SIG-M5 treated with dmso at 0.1 percent for 504 hours (cell line): ENCODE data around the gene NAGK.
A peak's percentile ranks its signal among the peaks of the same experiment; 100 is the strongest.
"Not testable (repeated sequence)": the region's sequence is repeated elsewhere in the genome, so short reads cannot be mapped to it uniquely, and the experiment has no call there.

ENCODE experiments used
- DNase-seq: peaks from one replicate; lab custom pipeline; 2025; ENCODE audit not compliant: unreplicated experiment; lab: John Stamatoyannopoulos, UW

The NAGK gene

DNA sequence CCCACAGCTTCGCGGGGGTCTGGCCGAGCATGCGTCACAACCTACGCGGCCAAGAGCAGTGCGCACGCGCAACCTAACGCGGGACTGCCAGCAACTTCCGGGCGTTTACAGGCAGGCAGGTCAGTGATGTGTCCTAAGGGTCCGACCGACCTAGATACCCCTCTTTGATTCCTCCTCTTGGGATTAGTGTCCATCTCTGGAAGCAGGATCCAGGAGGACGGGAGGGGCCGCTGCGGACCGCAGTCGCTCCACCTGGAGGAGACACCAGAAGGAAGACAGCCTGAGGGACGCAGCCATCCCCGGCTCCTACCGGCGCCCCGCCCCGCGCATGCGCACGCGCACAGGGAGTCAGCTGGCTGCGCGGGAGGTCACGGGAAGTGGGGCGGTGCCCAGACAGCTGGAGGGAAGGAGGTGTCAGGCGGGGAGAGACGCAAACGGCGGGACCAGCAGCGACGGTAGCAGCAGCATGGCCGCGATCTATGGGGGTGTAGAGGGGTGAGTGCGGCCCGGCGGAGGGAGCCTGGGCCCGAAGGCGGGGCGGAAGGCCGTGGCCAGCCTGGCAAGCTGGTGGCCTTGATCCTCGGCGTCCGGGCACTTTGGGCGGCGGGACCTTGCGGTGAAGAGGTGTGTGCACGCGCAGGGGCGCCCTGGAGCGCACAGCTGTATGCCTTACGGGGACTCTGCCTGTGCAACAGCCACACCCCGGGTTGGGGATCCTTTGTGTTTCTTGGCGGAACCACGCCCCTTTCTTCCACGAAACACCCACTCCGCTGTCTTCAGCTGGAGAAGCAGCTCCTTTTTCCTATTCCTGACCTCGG lies at the start of gene NAGK:
NAGK (plus strand) TSS at position 431 of the 818 bp plus-strand sequence; CDS start at position 467, 36 bp downstream.
- DNase-seq: peak; percentile 97

DNA sequence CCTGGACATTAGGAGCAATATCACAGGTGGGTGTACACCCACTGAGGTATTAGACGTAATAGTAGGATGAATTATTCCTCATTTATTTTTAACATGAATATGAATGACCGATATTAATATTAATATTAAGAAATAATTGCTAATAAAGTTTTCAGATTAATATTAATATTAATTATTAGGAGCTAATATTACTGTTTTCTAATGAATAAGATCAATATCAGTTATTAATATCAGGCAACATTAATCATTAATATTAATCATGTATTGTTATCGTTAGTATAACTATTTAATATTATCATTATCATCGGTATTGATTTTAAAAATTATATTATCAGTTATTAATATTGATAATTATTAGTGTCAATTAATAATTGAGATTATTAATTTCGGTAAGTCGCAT lies 48.5 kb upstream of the NAGK start:
- DNase-seq: not testable (repeated sequence)

DNA sequence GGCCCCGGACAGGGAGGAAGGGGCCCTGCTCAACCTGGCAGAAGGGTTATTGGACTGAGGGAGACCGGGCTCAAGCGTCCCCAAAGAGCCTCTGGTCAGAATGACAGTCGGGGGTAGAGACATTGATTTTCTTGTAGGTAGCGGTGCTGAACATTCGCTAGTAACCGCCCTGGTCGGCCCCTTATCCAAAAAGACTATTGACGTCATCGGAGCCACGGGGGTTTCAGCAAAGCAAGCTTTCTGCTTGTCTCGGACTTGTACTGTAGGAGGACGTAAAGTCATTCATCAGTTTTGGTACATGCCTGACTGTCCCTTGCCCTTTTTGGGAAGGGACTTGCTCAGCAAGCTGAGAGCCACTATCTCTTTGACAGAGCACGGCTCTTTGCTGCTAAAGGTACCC lies 47.1 kb upstream of the NAGK start:
- not testable (repeated sequence) for DNase-seq

DNA sequence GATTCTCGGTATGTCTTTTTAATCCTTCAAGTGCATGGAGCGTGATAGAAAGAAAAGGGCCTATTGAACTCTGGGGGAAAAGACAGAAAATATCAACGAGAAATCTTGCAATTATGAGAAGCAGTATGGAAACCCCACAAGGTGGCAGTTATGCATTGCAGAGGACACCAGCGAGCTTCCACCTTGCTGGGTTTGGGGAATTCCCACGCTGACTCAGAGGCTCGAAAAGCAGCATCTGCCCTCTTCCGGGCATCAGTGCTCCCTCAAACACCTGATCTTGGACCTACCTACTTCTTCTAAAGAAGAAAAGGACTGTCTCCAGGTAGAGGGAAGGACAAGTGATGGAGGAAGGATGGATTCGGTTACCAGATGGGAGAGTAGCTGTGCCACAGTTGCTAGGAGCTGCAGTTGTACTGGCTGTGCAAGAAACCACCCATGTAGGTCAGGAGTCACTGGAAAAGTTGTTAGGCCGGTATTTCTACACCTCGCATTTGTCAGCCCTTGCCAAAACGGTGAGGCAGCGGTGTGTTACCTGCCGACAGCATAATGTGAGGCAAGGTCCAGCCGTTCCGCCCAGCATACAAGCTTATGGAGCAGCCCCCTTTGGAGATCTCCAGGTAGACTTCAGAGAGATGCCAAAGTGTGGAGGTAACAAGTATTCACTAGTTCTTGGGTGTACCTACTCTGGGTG lies 44.8 kb upstream of the NAGK start:
- not testable (repeated sequence) for DNase-seq

DNA sequence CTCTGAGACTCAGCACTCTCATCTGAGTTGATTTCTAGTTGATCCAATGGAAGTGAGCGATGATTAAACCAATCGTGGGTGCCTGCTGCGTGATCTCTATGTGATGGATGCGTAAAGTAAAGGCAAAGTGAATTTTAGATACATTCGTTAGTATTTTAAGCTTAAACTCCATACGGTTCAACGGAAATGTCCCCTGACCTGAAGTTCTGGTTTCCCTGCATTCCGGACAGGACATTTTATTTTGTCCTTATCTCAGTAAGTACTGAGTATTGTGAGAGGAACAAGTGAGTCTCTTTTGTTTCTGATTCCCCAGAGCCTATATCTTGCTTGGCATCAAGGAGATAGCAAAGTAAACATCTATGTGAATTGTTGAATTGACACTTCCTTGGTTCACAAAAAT lies 32.2 kb upstream of the NAGK start:
- DNase-seq: not testable (repeated sequence)

DNA sequence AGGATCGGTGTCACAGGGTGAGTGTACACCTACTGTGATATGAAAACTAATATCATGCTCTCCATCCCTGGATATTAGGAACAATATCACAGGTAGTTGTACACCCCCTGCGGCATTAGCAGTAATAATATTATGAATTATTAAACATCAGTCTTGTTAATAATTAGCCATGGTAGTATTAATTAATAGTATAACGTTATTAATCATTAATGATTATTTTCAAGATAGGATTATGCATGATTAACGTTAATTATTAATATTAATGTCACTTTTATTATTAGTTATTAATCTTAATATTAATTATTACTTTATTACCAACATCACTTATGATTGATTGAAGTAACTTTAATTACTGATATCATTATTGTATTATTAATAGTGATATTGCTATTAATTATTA lies 26.2 kb upstream of the NAGK start:
- no peak for DNase-seq

DNA sequence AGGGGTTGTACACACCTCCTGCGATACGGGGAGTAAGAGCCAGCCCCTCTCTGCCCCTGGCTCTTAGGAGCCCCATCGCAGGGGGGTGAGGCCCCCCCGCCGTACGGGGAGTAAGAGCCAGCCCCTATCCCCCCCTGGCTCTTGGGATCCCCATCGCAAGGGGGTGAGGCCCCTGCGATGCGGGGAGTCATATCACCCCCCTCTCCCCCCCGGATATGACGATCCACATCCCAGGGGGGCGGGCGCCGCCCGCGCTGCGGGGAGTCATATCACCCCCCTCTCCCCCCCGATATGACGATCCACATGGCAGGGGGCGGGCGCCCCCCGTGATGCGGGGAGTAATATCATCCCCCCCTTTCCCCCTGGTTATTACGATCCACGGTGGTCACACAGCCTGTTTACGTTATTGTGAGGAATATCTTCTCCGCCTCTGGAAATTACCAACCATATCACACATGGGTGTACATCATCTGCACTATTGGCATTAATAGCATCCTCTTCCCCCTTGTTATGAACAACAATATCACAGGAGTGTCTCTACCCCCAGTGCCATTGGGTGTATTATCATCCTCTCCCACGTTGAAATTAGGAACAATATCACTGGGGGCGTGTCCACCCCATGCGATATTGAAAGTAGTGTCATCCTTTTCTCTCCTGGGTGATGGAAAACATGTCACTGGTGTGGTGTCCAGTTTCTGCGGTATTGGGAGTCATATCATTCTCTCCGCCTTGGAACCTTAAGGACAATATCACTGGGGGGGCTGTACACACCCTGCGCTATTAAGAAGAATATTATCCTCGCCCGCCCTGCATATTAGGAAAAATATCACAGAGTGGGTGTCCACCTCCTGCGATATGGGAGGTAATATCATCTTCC lies 24.7 kb upstream of the NAGK start:
- DNase-seq: no peak

DNA sequence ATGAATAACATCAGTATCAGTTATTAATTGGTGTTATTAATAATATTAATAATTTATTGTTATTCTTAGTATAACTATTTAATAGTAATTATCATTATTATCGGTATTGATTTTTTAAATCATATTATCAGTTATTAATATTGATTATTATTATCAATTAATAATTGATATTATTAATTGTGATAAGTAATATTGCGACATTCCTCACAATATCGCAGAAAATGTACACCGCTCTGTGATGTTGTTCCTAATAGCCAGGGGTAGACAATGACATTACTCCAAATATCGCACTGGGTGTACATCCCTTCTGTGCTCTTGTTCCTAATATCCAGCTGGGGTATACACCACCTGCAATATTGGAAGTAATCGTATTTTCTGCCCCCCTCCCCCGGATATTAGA lies 23.3 kb upstream of the NAGK start:
- no peak for DNase-seq

DNA sequence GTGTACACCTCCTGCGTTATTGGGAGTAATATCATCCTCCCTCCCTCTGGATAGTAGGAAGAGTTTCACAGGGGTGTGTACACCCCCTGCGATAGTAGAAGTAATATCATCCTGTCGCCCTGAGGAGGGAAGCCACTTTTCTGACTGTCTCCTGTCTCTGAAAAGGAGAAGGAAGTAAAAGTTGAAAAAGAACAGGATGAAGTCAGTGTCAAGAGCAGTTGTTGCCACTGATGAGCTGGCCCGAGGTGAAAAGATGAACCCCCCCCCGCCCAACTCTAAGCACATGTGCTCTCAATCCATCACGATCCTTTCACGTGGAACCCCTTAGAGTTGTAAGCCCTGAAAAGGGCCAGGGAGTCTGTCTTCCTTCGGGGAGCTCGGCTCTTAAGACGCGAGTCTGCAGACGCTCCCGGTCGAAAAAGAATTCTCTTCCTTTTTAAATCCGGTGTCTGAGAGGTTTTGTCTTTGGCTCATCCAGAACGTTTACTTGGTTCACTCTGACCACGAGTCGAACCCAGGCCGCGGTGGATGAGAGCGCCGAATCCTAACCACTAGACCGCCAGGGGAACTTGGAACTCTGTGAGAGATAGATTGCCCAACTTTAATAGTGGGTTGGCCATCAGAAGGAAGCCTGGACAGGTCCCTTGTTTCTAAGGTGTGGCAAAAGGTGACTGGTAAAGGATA lies 22.4 kb upstream of the NAGK start:
- DNase-seq: peak; percentile 57

DNA sequence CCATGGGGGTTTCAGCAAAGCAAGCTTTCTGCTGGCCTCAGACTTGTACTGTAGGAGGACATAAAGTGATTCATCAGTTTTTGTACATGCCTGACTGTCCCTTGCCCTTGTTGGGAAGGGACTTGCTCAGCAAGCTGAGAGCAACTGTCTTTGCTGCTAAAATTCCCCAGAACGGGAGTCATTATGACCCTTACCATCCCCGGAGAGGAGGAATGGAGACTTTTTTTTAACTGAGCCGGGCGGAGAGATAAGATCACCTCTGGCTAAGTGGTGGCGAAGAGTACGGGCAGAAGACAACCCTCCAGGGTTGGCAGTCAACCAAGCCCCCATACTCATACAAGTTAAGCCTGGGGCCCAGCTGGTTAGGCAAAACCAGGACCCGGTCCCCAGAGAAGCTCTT lies 20.4 kb upstream of the NAGK start:
- no peak for DNase-seq

DNA sequence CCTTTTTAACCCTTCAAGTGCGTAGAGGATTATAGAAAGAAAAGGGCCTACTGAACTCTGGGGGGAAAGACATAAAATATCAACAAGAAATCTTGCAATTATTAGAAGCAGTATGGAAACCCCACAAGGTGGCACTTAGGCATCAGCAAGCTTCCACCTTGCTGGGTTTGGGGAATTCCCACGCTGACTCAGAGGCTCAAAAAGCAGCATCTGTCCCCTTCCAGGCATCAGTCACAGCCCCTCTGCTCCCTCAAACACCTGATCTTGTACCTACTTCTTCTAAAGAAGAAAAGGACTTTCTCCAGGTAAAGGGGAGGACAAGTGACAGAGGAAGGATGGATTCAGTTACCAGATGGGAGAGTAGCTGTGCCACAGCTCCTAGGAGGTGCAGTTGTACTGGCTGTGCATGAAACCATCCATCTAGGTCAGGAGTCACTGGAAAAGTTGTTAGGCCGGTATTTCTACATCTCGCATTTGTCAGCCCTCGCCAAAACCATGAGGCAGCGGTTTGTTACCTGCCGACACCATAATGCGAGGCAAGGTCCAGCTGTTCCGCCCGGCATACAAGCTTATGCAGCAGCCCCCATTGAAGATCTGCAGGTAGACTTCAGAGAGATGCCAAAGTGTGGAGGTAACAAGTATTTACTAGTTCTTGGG lies 18.6 kb upstream of the NAGK start:
- not testable (repeated sequence) for DNase-seq

DNA sequence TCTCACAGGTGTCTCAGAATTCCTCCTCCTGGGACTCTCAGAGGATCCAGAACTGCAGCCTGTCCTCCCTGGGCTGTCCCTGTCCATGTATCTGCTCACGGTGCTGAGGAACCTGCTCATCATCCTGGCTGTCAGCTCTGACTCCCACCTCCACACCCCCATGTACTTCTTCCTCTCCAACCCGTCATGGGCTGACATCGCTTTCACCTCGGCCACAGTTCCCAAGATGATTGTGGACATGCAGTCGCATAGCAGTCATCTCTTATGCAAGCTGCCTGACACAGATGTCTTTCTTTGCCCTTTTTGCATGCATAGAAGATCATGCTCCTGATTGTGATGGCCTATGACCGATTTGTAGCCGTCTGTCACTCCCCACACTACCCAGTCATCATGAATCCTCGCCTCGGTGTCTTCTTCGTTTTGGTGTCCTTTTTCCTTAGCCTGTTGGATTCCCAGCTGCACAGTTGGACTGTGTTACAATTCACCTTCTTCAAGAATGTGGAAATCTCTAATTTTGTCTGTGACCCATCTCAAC lies 13.2 kb upstream of the NAGK start:
- not testable (repeated sequence) for DNase-seq

DNA sequence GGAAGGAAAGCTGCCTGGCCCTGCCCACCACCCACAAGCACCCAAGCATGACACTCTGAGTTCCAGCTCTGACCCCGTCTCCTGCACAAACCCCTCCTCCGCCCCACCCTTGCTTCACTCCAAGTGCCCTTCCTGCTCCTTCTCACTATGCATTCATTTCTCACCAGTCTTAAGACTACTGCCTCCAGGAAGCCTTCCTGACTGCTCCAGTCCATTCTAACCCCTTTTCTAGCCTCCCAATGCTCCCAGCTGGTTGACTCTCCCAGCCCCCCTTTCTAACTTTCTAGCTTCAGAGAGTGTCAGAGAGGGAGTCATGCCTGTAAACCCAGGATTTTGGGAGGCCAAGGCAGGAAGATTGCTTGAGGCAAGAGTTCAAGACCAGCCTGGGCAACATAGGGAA lies 8.2 kb upstream of the NAGK start:
- DNase-seq: no peak

DNA sequence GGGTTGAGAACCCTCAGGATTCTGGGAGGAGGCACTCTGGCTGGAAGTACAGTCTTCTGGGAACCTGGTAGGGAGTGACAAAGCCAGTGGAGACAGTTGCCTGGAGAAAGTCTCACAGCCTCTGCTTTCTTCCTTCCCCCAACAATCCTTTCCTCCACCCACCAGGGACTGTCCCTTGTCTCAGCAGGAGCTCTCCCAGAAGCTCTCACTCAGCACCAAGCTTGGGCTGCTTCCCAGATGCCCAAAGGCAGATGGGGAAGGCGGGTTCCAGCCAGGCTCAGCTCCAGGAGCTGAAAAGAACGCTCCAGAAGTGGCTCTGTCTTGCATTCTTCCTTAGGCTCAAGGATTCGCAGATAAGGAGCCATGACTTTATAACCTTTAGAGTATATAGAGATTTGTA lies 7.6 kb upstream of the NAGK start:
- no peak for DNase-seq

DNA sequence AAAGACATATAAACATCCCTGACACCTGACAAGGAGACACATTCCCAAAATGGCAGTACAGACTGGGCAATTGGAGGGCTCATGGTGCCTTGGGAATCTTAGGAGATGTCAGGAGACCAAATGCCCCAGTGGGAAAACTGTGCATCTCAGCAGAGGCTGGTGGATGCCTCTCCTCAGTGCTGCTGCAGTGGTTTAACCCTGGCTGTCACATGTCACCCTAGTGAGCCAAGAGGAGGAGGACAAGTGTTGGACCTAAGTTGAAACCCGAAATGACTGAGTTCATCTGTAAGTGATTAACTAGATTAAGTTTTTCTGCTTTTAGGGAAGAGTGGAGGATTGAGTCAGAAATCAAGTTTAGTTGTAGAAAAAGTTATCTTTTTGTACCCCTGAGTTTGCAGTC lies 5.2 kb upstream of the NAGK start:
- no peak for DNase-seq

DNA sequence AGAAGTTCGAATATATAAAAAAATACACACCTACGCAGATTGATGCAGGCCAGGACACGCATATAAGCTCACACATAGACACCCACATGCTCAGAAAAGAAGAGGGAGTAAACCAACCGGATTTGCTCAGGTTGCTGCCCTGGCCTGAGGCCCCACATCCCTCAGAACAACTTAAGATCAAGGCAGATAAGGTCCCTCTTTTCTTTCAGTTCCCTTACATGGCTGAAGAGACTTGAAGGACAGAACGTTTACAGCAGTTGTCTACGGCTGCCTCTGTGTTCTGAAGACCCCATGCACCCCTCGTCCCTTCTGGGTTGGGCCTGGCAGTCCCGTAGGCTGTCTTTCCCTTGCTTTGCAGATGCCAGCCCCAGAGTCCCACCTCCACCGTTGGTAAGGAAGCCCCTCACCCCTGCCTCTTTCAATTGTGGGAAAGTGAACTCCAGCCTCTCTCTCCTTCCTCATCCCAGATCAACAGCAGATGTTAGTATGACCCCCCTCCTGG lies 4.3 kb upstream of the NAGK start:
- DNase-seq: peak; percentile 60

DNA sequence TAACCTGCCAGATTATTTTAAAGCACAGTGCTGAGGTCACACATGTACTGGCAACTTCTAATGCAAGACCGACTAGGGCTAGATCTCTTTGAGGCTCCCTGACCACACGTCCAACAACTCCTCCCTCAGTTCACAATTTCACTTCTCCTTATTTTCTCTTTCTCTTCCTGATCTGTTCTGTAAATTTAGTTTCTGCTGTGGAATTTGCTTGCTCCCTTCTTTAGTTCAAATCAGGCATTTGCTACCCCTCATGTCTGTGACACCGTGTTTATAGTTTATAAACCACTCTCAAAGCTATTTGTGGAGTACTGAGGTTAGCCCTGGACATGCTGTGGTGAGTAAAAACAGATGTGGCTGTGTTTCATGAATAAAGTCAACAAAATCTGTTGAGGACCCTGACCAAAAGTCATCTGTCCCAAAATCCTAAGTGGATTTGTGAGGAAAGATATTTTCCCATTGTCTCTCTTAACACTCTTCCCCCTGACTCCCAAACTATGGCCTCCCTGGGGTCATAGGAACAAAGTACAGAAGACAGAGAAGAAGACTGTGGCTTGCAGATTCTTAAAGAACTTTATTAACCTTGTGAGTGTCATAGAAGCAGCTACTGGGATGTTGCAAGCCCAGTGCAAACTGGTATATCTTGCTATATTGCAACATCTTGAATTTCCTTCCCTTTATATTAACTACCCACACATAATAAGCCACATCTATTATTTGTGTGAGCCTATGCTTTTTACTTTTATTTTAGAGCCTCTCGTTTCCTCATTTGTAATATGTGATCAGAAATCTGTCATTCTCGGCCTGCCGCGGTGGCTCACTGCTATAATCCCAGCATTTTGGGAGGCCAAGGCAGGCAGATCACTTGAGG lies 3.5 kb upstream of the NAGK start:
- DNase-seq: peak; percentile 99

DNA sequence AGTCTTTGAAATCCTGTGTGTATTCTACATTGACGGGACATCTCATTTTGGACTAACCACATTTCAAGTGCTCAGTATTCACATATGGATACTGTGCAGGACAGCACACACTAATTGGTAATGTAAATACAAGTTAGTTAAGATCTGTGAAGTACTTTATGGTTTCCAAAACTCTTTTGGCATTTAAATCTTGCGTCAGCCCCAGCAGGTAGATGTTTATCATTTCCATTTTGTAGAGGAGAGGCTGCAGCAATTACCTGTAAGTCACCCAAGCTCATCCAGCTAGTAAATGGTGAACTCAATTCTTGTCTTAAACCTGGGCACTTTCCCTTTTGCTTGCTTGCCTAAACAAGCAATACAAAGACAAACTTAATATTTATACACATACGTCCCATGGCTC lies 1.6 kb upstream of the NAGK start:
- DNase-seq: no peak
